SHP77 treated with DMSO at 0.1 percent for 48 hours (cell line): Measurements from ENCODE around the gene CEP89.
"Not testable (repeated sequence)": the region's sequence is repeated elsewhere in the genome, so short reads cannot be mapped to it uniquely, and the experiment has no call there.

Source experiments
- DNase-seq: peaks from one replicate; lab custom pipeline; 2025; lab: John Stamatoyannopoulos, UW

CEP89 gene

GRCh38 chr19:32869369-32869965 is 102.3 kb downstream of the CEP89 start, which contains the start of gene SLC7A9:
SLC7A9 (minus strand) TSS chr19:32869767; CDS start chr19:32868534, 1,233 bp downstream.
- DNase-seq = no peak

- no peak for DNase-seq
These were observed 103.4 kb downstream of the CEP89 start for GRCh38 chr19:32868206-32868950.

- DNase-seq = not testable (repeated sequence)
These were observed 104.3 kb downstream of the CEP89 start for GRCh38 chr19:32867436-32867835.

GRCh38 chr19:32866564-32867265 is 105.0 kb downstream of the CEP89 start:
- DNase-seq = peak; percentile 18

- DNase-seq = no peak
These were observed 105.7 kb downstream of the CEP89 start for GRCh38 chr19:32866061-32866460.

- DNase-seq = no peak
These were observed 106.4 kb downstream of the CEP89 start for GRCh38 chr19:32865326-32865725.

- no peak for DNase-seq
These were observed 107.3 kb downstream of the CEP89 start for GRCh38 chr19:32864318-32865007.

- DNase-seq = no peak
These were observed 107.9 kb downstream of the CEP89 start for GRCh38 chr19:32863841-32864240.

- DNase-seq = no peak
These were observed 108.5 kb downstream of the CEP89 start for GRCh38 chr19:32863301-32863700.

- DNase-seq = no peak
These were observed 109.0 kb downstream of the CEP89 start for GRCh38 chr19:32862741-32863140.

- no peak for DNase-seq
These were observed 109.6 kb downstream of the CEP89 start for GRCh38 chr19:32862173-32862572.

GRCh38 chr19:32861596-32861995 is 110.2 kb downstream of the CEP89 start:
- DNase-seq = no peak

GRCh38 chr19:32859591-32859990 is 112.2 kb downstream of the CEP89 start:
- DNase-seq = no peak

GRCh38 chr19:32858559-32858958 is 113.2 kb downstream of the CEP89 start:
- no peak for DNase-seq

GRCh38 chr19:32858155-32858554 is 113.6 kb downstream of the CEP89 start:
- no peak for DNase-seq

GRCh38 chr19:32857584-32857983 is 114.2 kb downstream of the CEP89 start:
- no peak for DNase-seq

GRCh38 chr19:32856818-32857217 is 114.9 kb downstream of the CEP89 start:
- DNase-seq = not testable (repeated sequence)

GRCh38 chr19:32852216-32852615 is 119.5 kb downstream of the CEP89 start:
- no peak for DNase-seq

- not testable (repeated sequence) for DNase-seq
These were observed 123.7 kb downstream of the CEP89 start for GRCh38 chr19:32848035-32848434.

GRCh38 chr19:32843716-32844245 is 128.0 kb downstream of the CEP89 start:
- DNase-seq = no peak

- DNase-seq = no peak
These were observed 129.7 kb downstream of the CEP89 start for GRCh38 chr19:32842061-32842460.

- no peak for DNase-seq
These were observed 134.2 kb downstream of the CEP89 start for GRCh38 chr19:32837531-32837930.
